ENCODE measurements around the gene IGSF9B. TPM values are rescaled to one million over a fixed set of nuclear protein-coding genes. Genes with fewer than 3 reads are reported as not detected.

The IGSF9B gene
- total and polyA plus RNA-seq, 4 donors, result 0.07 to 0.33 (median 0.09) TPM; not detected in 1

DNA sequence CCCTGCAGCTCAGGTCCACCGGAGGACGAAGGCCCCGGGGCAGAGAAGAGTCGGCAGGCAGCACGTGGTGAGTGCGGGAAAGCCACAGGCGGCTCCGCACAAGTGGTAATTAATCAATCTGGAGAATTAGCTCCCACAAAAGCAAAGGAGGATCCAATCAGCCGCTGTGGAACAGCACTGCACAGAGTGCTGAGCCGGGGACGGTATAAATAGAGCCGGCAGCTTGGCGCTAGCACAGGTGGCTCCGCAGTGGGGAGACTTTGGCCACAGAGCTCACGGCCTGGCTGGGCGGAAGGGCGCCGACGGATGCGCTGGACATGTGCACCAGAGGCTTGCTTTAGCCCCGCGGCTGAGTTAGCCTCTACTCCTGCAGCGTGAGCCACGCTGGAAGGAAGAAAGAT, 48.9 kb downstream of the IGSF9B start:
- Histone ChIP-seq H3K27me3 (ENCODE audit: control insufficient read depth in 4 of 4, insufficient read depth in 4 of 4, low read length in 3 of 4) (no peaks in the 10 kb centered on the region), H3K9me3 (ENCODE audit: control insufficient read depth in 4 of 4, low read length in 3 of 4) (no peaks in the 10 kb centered on the region), H3K4me3 (ENCODE audit: low read depth in 1 of 3, low read length in 3 of 3) (no peak overlapping the region), H3K27ac (ENCODE audit: low read depth in 1 of 2, low read length in 2 of 2) (no peak overlapping the region), H3K9ac (ENCODE audit: low read depth in 1 of 2, low read length in 2 of 2) (no peak overlapping the region), H3K36me3 (ENCODE audit: control insufficient read depth in 4 of 4, insufficient read depth in 3 of 4, low read depth in 1 of 4, low read length in 3 of 4) (no peaks in the 10 kb centered on the region), H3K4me1 (ENCODE audit: control insufficient read depth in 4 of 4, insufficient read depth in 4 of 4, low read length in 3 of 4) (no peaks in the 10 kb centered on the region)
- DNase-seq (ENCODE audit: low spot score), result no peak
- TF ChIP-seq TAF1 (conservative IDR thresholded peaks at IDR 0.05), result no peak
- TF ChIP-seq RAD21 (IDR thresholded peaks at IDR 0.05), result no peak
- TF ChIP-seq JUND (IDR thresholded peaks at IDR 0.05), result no peak
- TF ChIP-seq HNF4G (IDR thresholded peaks at IDR 0.05), result no peak
- TF ChIP-seq HNF4A (conservative IDR thresholded peaks at IDR 0.05), result no peak
- no peak for TF ChIP-seq RXRA (IDR thresholded peaks at IDR 0.05)
- no peak for TF ChIP-seq GABPA (IDR thresholded peaks at IDR 0.05 in 1 of 2, conservative IDR thresholded peaks at IDR 0.05 in 1 of 2)
- no peak for TF ChIP-seq REST (IDR thresholded peaks at IDR 0.05)
- WGBS, result 93% methylated on average over 24 of the region's 24 CpGs

GRCh38 chr11:133907216-133907615, 49.6 kb downstream of the IGSF9B start:
- Histone ChIP-seq H3K27ac (ENCODE audit: low read depth in 1 of 2, low read length in 2 of 2) (no peak overlapping the region), H3K27me3 (ENCODE audit: control insufficient read depth in 4 of 4, insufficient read depth in 4 of 4, low read length in 3 of 4) (no peaks in the 10 kb centered on the region), H3K4me3 (ENCODE audit: low read depth in 1 of 3, low read length in 3 of 3) (no peak overlapping the region), H3K4me1 (ENCODE audit: control insufficient read depth in 4 of 4, insufficient read depth in 4 of 4, low read length in 3 of 4) (no peaks in the 10 kb centered on the region), H3K36me3 (ENCODE audit: control insufficient read depth in 4 of 4, insufficient read depth in 3 of 4, low read depth in 1 of 4, low read length in 3 of 4) (no peaks in the 10 kb centered on the region), H3K9me3 (ENCODE audit: control insufficient read depth in 4 of 4, low read length in 3 of 4) (no peaks in the 10 kb centered on the region), H3K9ac (ENCODE audit: low read depth in 1 of 2, low read length in 2 of 2) (no peak overlapping the region)
- DNase-seq (ENCODE audit: low spot score), result no peak
- TF ChIP-seq RXRA (IDR thresholded peaks at IDR 0.05), result no peak
- TF ChIP-seq, protein P1, sequence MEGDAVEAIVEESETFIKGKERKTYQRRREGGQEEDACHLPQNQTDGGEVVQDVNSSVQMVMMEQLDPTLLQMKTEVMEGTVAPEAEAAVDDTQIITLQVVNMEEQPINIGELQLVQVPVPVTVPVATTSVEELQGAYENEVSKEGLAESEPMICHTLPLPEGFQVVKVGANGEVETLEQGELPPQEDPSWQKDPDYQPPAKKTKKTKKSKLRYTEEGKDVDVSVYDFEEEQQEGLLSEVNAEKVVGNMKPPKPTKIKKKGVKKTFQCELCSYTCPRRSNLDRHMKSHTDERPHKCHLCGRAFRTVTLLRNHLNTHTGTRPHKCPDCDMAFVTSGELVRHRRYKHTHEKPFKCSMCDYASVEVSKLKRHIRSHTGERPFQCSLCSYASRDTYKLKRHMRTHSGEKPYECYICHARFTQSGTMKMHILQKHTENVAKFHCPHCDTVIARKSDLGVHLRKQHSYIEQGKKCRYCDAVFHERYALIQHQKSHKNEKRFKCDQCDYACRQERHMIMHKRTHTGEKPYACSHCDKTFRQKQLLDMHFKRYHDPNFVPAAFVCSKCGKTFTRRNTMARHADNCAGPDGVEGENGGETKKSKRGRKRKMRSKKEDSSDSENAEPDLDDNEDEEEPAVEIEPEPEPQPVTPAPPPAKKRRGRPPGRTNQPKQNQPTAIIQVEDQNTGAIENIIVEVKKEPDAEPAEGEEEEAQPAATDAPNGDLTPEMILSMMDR (IDR thresholded peaks at IDR 0.05; ENCODE audit: low read depth, low read length, missing input control), result no peak
- TF ChIP-seq TAF1 (conservative IDR thresholded peaks at IDR 0.05), result no peak
- no peak for TF ChIP-seq GABPA (IDR thresholded peaks at IDR 0.05 in 1 of 2, conservative IDR thresholded peaks at IDR 0.05 in 1 of 2)
- TF ChIP-seq ZBTB33 (IDR thresholded peaks at IDR 0.05), result no peak
- no peak for TF ChIP-seq FOXA2 (IDR thresholded peaks at IDR 0.05)
- no peak for TF ChIP-seq REST (IDR thresholded peaks at IDR 0.05)
- TF ChIP-seq NR2F2 (IDR thresholded peaks at IDR 0.05), result no peak
- no peak for TF ChIP-seq FOXA1 (IDR thresholded peaks at IDR 0.05)
- 80% methylated on average over 9 of the region's 9 CpGs for WGBS

Measured in liver (tissue), 9 donors.